ENCODE data around the gene SURF4. TPM values are rescaled to one million over a fixed set of nuclear protein-coding genes. Genes with fewer than 3 reads are reported as not detected.
A peak's percentile ranks its signal among the peaks of the same experiment; 100 is the strongest.

SURF4 gene
- total and polyA plus RNA-seq, 2 of the 13 experiments (the other 11 are each of a cell fraction or from before 2014, with no cell fraction given) = 220 to 265 TPM

GRCh38 chr9:133335924-133336811 is 39.7 kb downstream of the SURF4 start, which contains the start of gene SURF6 (continued):
- TF ChIP-seq, protein P1, sequence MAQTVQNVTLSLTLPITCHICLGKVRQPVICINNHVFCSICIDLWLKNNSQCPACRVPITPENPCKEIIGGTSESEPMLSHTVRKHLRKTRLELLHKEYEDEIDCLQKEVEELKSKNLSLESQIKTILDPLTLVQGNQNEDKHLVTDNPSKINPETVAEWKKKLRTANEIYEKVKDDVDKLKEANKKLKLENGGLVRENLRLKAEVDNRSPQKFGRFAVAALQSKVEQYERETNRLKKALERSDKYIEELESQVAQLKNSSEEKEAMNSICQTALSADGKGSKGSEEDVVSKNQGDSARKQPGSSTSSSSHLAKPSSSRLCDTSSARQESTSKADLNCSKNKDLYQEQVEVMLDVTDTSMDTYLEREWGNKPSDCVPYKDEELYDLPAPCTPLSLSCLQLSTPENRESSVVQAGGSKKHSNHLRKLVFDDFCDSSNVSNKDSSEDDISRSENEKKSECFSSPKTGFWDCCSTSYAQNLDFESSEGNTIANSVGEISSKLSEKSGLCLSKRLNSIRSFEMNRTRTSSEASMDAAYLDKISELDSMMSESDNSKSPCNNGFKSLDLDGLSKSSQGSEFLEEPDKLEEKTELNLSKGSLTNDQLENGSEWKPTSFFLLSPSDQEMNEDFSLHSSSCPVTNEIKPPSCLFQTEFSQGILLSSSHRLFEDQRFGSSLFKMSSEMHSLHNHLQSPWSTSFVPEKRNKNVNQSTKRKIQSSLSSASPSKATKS (CRISPR knock-in tag; IDR thresholded peaks at IDR 0.05) = peak; percentile 52; the same call in 1 of the 2 replicates
- TF ChIP-seq, protein P2, sequence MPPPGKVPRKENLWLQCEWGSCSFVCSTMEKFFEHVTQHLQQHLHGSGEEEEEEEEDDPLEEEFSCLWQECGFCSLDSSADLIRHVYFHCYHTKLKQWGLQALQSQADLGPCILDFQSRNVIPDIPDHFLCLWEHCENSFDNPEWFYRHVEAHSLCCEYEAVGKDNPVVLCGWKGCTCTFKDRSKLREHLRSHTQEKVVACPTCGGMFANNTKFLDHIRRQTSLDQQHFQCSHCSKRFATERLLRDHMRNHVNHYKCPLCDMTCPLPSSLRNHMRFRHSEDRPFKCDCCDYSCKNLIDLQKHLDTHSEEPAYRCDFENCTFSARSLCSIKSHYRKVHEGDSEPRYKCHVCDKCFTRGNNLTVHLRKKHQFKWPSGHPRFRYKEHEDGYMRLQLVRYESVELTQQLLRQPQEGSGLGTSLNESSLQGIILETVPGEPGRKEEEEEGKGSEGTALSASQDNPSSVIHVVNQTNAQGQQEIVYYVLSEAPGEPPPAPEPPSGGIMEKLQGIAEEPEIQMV (CRISPR knock-in tag; IDR thresholded peaks at IDR 0.05; ENCODE audit: low read depth) = no peak; the same call in 1 of the 2 replicates
- peak; percentile 99 for TF ChIP-seq SAP130 (CRISPR knock-in tag; IDR thresholded peaks at IDR 0.05; ENCODE audit: low read depth)
- TF ChIP-seq LCORL (IDR thresholded peaks at IDR 0.05) = no peak
- TF ChIP-seq LCORL (CRISPR knock-in tag; IDR thresholded peaks at IDR 0.05) = peak; percentile 41; the same call in 1 of the 2 replicates
- TF ChIP-seq ZNF160 (CRISPR knock-in tag; IDR thresholded peaks at IDR 0.05) = peak; percentile 91; the same call in 1 of the 2 replicates
- TF ChIP-seq MIER2 (CRISPR knock-in tag; IDR thresholded peaks at IDR 0.05) = 0 out of 2 replicates have a peak, but pooled peaks have one; percentile 46
- peak; percentile 99 for TF ChIP-seq MYC (CRISPR knock-in tag; IDR thresholded peaks at IDR 0.05; ENCODE audit: borderline replicate concordance)
- peak; percentile 66; the same call in 1 of the 2 replicates for TF ChIP-seq ZXDC (CRISPR knock-in tag; IDR thresholded peaks at IDR 0.05)
- TF ChIP-seq ZNF331 (CRISPR knock-in tag; IDR thresholded peaks at IDR 0.05) = peak; percentile 91
- 0 out of 2 replicates have a peak, but pooled peaks have one; percentile 23 for TF ChIP-seq ZNF280B (CRISPR knock-in tag; IDR thresholded peaks at IDR 0.05; ENCODE audit: borderline replicate concordance)
- TF ChIP-seq DNMT3B (CRISPR knock-in tag; conservative IDR thresholded peaks at IDR 0.05) = peak; percentile 32; the same call in 1 of the 2 replicates
- TF ChIP-seq ZNF367 (CRISPR knock-in tag; IDR thresholded peaks at IDR 0.05; ENCODE audit: borderline replicate concordance) = peak; percentile 73; the same call in 1 of the 2 replicates
- 0 out of 2 replicates have a peak, but pooled peaks have one; percentile 45 for TF ChIP-seq ZNF766 (CRISPR knock-in tag; IDR thresholded peaks at IDR 0.05; ENCODE audit: borderline replicate concordance)
- TF ChIP-seq ZNF839 (CRISPR knock-in tag; IDR thresholded peaks at IDR 0.05; ENCODE audit: borderline replicate concordance) = peak; percentile 23; the same call in 1 of the 2 replicates
- no peak for TF ChIP-seq ATF1 (CRISPR knock-in tag; IDR thresholded peaks at IDR 0.05)
- peak; percentile 25; the same call in 1 of the 2 replicates for TF ChIP-seq SMYD3 (CRISPR knock-in tag; IDR thresholded peaks at IDR 0.05)
- no peak for TF ChIP-seq ZNF513 (CRISPR knock-in tag; conservative IDR thresholded peaks at IDR 0.05)
